Fibroblast of peridontal ligament (primary cell): ENCODE results near the gene GNAO1.

ENCODE experiments used
- DNase-seq: peaks from one replicate; pipeline ENCODE4 v3.0.0-alpha.2; 2010; ENCODE audit errors: extremely low read depth

GNAO1 gene

GRCh38 chr16:56198006-56198754 is 6.9 kb downstream of the GNAO1 start:
- no peak for DNase-seq

- no peak for DNase-seq
Observed at GRCh38 chr16:56198755-56199114, 7.4 kb downstream of the GNAO1 start.

GRCh38 chr16:56199164-56199563 is 7.9 kb downstream of the GNAO1 start:
- DNase-seq = no peak

- no peak for DNase-seq
Observed at GRCh38 chr16:56201030-56201429, 9.7 kb downstream of the GNAO1 start.

GRCh38 chr16:56202036-56202435 is 10.7 kb downstream of the GNAO1 start:
- no peak for DNase-seq

GRCh38 chr16:56203052-56203451 is 11.8 kb downstream of the GNAO1 start:
- DNase-seq = no peak

GRCh38 chr16:56204816-56205215 is 13.5 kb downstream of the GNAO1 start:
- DNase-seq = no peak

- DNase-seq = no peak
Observed at GRCh38 chr16:56206951-56207350, 15.7 kb downstream of the GNAO1 start.

GRCh38 chr16:56207421-56207820 is 16.1 kb downstream of the GNAO1 start:
- DNase-seq = no peak

GRCh38 chr16:56211435-56211981 is 20.2 kb downstream of the GNAO1 start:
- DNase-seq = no peak

- no peak for DNase-seq
Observed at GRCh38 chr16:56212144-56212543, 20.9 kb downstream of the GNAO1 start.

GRCh38 chr16:56221995-56222394 is 30.7 kb downstream of the GNAO1 start:
- DNase-seq = no peak

- no peak for DNase-seq
Observed at GRCh38 chr16:56222474-56222997, 31.2 kb downstream of the GNAO1 start.

GRCh38 chr16:56225017-56225742 is 33.9 kb downstream of the GNAO1 start:
- DNase-seq = no peak

- DNase-seq = peak; percentile 23
Observed at GRCh38 chr16:56226187-56226586, 34.9 kb downstream of the GNAO1 start.

- no peak for DNase-seq
Observed at GRCh38 chr16:56226845-56227525, 35.7 kb downstream of the GNAO1 start.

GRCh38 chr16:56227936-56228335 is 36.6 kb downstream of the GNAO1 start:
- DNase-seq = no peak

- DNase-seq = no peak
Observed at GRCh38 chr16:56228476-56228875, 37.2 kb downstream of the GNAO1 start.

GRCh38 chr16:56233795-56234566 is 42.7 kb downstream of the GNAO1 start:
- no peak for DNase-seq

GRCh38 chr16:56234737-56235136 is 43.4 kb downstream of the GNAO1 start:
- no peak for DNase-seq

- DNase-seq = peak; percentile 60
Observed at GRCh38 chr16:56237451-56237930, 46.2 kb downstream of the GNAO1 start.
